OCI-LY7 (cell line): ENCODE results near the gene AVL9. TPM values are rescaled to one million over a fixed set of nuclear protein-coding genes. Genes with fewer than 3 reads are reported as not detected.

Experiments
- Bru-seq: library from RNA; stranded (reverse); fragments of 400-500 nt; gene quantifications from one replicate; lab custom pipeline; 2021; lab: Mats Ljungman, UMichigan
- BruChase-seq, 2 experiments: library from RNA; stranded (reverse); fragments of 400-500 nt; gene quantifications; one replicate each; lab custom pipeline; 2021; lab: Mats Ljungman, UMichigan
- BruUV-seq: library from RNA; stranded (reverse); fragments of 400-500 nt; replicated peaks from 2 replicates; lab custom pipeline; 2021; lab: Mats Ljungman, UMichigan
- CTCF ChIA-PET: fragments of 300-600 bp; sonication (Branson Sonifier 250); formaldehyde crosslinking; loops from one replicate; lab custom pipeline; 2022; ENCODE audit warnings: antibody characterized with exemption; ENCODE audit not compliant: unreplicated experiment; lab: Charles Lee
- POLR2A ChIA-PET: fragments of 300-600 bp; sonication (Branson Sonifier 250); formaldehyde crosslinking; loops from one replicate; lab custom pipeline; 2022; ENCODE audit warnings: antibody characterized with exemption; lab: Charles Lee
- DNase-seq: peaks from one replicate; pipeline ENCODE4 v3.0.0-alpha.2; 2015; ENCODE audit warnings: low spot score
- H2AFZ ChIP-seq: fragments of 200-600 bp; sonication (generic), shearing (Covaris generic); 2 replicates; pipeline ENCODE4 v1.6.1; 2014; ENCODE audit warnings: mild to moderate bottlenecking, antibody characterized with exemption, low read length, moderate library complexity
- H3K27ac ChIP-seq: fragments of 200-600 bp; sonication (generic); 2 replicates; pipeline ENCODE4 v1.5.1; 2014; ENCODE audit warnings: mixed run types, low read depth, mild to moderate bottlenecking, moderate library complexity, low read length, inconsistent platforms; ENCODE audit not compliant: poor library complexity, severe bottlenecking
- H3K36me3 ChIP-seq: fragments of 200-600 bp; sonication (generic); 2 replicates; pipeline ENCODE4 v1.6.1; 2014; ENCODE audit warnings: mild to moderate bottlenecking, antibody characterized with exemption, low read length, moderate library complexity, mixed read lengths; ENCODE audit not compliant: insufficient read depth
- H3K4me1 ChIP-seq: fragments of 200-600 bp; sonication (generic); 2 replicates; pipeline ENCODE4 v1.5.1; 2014; ENCODE audit warnings: mild to moderate bottlenecking, low read length; ENCODE audit not compliant: insufficient read depth, poor library complexity, severe bottlenecking
- H3K4me2 ChIP-seq: fragments of 200-600 bp; sonication (generic); 2 replicates; pipeline ENCODE4 v1.6.1; 2014; ENCODE audit warnings: mild to moderate bottlenecking, low read length
- H3K4me3 ChIP-seq: fragments of 200-600 bp; sonication (generic); 2 replicates; pipeline ENCODE4 v1.5.1; 2014; ENCODE audit warnings: mild to moderate bottlenecking, low read depth, low read length; ENCODE audit not compliant: poor library complexity, severe bottlenecking
- H3K79me2 ChIP-seq: fragments of 200-600 bp; sonication (generic); 2 replicates; pipeline ENCODE4 v1.6.1; 2016; ENCODE audit warnings: low read depth, mild to moderate bottlenecking, low read length, moderate library complexity, mixed read lengths; ENCODE audit not compliant: insufficient read depth
- H3K9me2 ChIP-seq: fragments of 200-600 bp; sonication (generic); 2 replicates; pipeline ENCODE4 v1.6.1; 2016; ENCODE audit warnings: mild to moderate bottlenecking, low read length, mixed read lengths; ENCODE audit not compliant: insufficient read depth
- H3K9me3 ChIP-seq: fragments of 200-600 bp; sonication (generic); 2 replicates; pipeline ENCODE4 v1.6.1; 2014; ENCODE audit warnings: mild to moderate bottlenecking, mixed run types, low read length, mixed read lengths
- H4K20me1 ChIP-seq: fragments of 200-600 bp; sonication (generic); 2 replicates; pipeline ENCODE4 v1.6.1; 2014; ENCODE audit warnings: mild to moderate bottlenecking, antibody characterized with exemption, low read length, moderate library complexity, mixed read lengths; ENCODE audit not compliant: insufficient read depth
- EZH2phosphoT487 ChIP-seq: fragments of 200-600 bp; sonication (generic); IDR thresholded peaks from 2 replicates; pipeline ENCODE4 v1.6.1; 2018; ENCODE audit warnings: low read depth, borderline replicate concordance, mild to moderate bottlenecking, mixed run types, antibody characterized with exemption, low read length, moderate library complexity, mixed read lengths
- intact Hi-C: fragments of 100-400 bp; cut with micrococcal nuclease; formaldehyde crosslinking; loops from one replicate; pipeline ENCODE4 v1.10.0; 2022; ENCODE audit not compliant: unreplicated experiment
- long read RNA-seq: library from polyadenylated mRNA; stranded (forward); transcript quantifications from one replicate; pipeline ENCODE4 v2.0.0, GENCODE V29; 2022
- total RNA-seq, 2 experiments: library from RNA; depleted of rRNA in 1 of 2; stranded (reverse); fragments of >200 nt in 1 of 2; shearing (Covaris generic) in 1 of 2; gene quantifications; 2 replicates each; pipeline ENCODE4 v1.2.3, GENCODE V29; 2014 to 2022
- TF ChIP-seq, protein P1 (sequence below): fragments of 200-600 bp; sonication (generic); conservative IDR thresholded peaks from 2 replicates; pipeline ENCODE4 v1.5.1; 2014; ENCODE audit warnings: mild to moderate bottlenecking, antibody characterized with exemption, low read length, moderate library complexity, mixed read lengths

The AVL9 gene
- total RNA-seq (2014; rRNA removed; shearing (Covaris generic)) (23.4 and 36.6 TPM in 2 replicates), total RNA-seq (2022) (49.5 and 54.9 TPM in 2 replicates), Bru-seq, nascent RNA (percentile 87 among the genes with signal in this experiment), BruChase-seq, experiment 1, labeled RNA remaining after a 6-hour chase (percentile 83 among the genes with signal in this experiment), BruChase-seq, experiment 2, labeled RNA remaining after a 2-hour chase (percentile 86 among the genes with signal in this experiment)
- long read RNA-seq, full-length matches to known transcripts = 2 of 18 reads
- long read RNA-seq, partial matches to known transcripts = 8 of 18 reads
- long read RNA-seq, other reads (novel, unspliced or antisense) = 8 of 18 reads

DNA sequence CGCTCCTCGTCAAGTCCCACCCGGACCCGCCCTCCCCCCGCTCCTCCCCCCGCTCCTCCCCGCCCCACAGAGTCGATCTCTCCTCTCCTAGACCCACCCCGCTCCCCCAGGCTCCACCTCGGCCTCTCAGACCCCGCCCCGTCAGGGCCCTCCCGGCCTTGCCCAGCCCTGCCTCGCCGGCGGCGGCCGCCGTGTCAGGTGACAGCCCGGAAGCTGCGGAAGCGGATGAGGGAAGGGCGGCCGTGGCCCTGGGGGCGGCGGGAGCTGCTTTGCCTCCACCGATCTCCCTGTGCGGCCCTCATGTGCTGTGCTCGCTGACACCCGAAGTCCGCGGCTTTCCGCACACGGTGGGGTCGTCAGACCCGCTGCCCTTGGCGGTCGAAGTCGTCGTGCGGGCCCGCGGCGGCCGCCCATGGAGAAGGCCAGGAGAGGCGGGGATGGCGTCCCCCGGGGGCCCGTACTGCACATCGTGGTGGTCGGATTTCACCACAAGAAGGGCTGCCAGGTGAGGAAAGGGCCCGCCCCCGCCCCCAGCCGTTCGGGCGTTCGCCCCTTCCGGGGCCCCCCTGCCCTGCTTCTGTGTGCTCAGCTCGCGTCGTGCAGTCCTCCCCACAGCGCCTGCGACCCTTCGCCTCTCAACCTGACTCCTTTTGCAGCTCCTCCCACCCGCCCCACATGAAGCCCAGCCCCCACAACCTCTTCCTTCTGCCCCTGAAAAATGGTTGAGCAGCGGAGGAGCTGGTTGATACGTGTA, at the start of gene AVL9:
TSS of gene AVL9 (plus strand) at position 192 of the 754 bp plus-strand sequence. CDS start at position 413, 221 bp downstream.
- peaks cover 33% of the 10 kb centered on the region for H3K36me3 ChIP-seq
- CTCF ChIA-PET = interaction anchor here (1.4 kb wide), 1 partner anchor 9 kb away, joined by 3 read pairs; no protein-coding TSS in a partner anchor
- peak within 1 kb of the TSS; percentile 90 for H2AFZ ChIP-seq
- TF ChIP-seq, protein P1, sequence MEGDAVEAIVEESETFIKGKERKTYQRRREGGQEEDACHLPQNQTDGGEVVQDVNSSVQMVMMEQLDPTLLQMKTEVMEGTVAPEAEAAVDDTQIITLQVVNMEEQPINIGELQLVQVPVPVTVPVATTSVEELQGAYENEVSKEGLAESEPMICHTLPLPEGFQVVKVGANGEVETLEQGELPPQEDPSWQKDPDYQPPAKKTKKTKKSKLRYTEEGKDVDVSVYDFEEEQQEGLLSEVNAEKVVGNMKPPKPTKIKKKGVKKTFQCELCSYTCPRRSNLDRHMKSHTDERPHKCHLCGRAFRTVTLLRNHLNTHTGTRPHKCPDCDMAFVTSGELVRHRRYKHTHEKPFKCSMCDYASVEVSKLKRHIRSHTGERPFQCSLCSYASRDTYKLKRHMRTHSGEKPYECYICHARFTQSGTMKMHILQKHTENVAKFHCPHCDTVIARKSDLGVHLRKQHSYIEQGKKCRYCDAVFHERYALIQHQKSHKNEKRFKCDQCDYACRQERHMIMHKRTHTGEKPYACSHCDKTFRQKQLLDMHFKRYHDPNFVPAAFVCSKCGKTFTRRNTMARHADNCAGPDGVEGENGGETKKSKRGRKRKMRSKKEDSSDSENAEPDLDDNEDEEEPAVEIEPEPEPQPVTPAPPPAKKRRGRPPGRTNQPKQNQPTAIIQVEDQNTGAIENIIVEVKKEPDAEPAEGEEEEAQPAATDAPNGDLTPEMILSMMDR = no peak
- TF ChIP-seq EZH2phosphoT487 = no peak
- peak within 1 kb of the TSS; percentile 88 for H3K27ac ChIP-seq
- H4K20me1 ChIP-seq = 0 out of 2 replicates have a peak, but pooled peaks cover 10% of the 10 kb centered on the region
- H3K9me3 ChIP-seq = no peaks in the 10 kb centered on the region; the same call in 1 of the 2 replicates
- peak; percentile 97 for DNase-seq
- intact Hi-C loops = loop anchor here (5.0 kb wide), 2 partner anchors 397 to 567 kb away; partner anchors contain the start of genes KBTBD2 and NT5C3A
- no TSS peak for BruUV-seq
- peak within 1 kb of the TSS; percentile 82 for H3K4me3 ChIP-seq
- H3K4me2 ChIP-seq = peak within 1 kb of the TSS; percentile 93
- peaks cover 27% of the 10 kb centered on the region for H3K4me1 ChIP-seq
- no peaks in the 10 kb centered on the region for H3K9me2 ChIP-seq
- peaks cover 54% of the 10 kb centered on the region for H3K79me2 ChIP-seq
- POLR2A ChIA-PET = interaction anchor here (0.6 to 1.7 kb wide), 9 partner anchors 9 to 557 kb away, joined by 3 to 11 read pairs (median 5); no protein-coding TSS in a partner anchor

DNA sequence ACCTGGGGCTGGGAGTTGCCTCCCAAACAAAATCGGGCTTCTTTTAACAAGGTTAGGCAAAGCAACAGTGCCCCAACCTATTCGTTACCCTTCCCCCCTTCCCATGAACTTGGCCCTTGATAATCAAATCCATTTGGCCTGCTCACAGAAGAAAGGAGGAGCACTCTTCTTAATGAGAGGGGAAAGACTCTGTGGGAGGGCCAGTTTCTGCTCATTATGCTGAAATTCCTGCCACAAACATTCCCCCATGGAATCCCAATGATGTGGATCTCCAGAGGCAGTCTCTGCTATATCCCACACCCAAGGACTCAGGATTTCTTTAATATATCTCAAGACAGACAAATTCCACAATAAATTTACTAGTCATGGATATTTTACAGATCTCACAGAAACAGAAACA, 48.1 kb upstream of the AVL9 start:
- DNase-seq = no peak
- CTCF ChIA-PET = no interaction called here
- H3K27ac ChIP-seq = no peak overlapping the region
- no peaks in the 10 kb centered on the region for H3K4me1 ChIP-seq
- no peak overlapping the region for H2AFZ ChIP-seq
- intact Hi-C loops = no loop called here
- no peaks in the 10 kb centered on the region for H4K20me1 ChIP-seq
- H3K79me2 ChIP-seq = no peaks in the 10 kb centered on the region
- H3K36me3 ChIP-seq = no peaks in the 10 kb centered on the region
- H3K9me3 ChIP-seq = no peaks in the 10 kb centered on the region
- no peak overlapping the region for H3K4me2 ChIP-seq
- TF ChIP-seq EZH2phosphoT487 = no peak
- TF ChIP-seq, protein P1 = no peak
- H3K4me3 ChIP-seq = no peak overlapping the region
- POLR2A ChIA-PET = no interaction called here
- no TSS peak for BruUV-seq
- H3K9me2 ChIP-seq = no peaks in the 10 kb centered on the region
